Adrenal gland (tissue), 12 donors: ENCODE data around the gene SPARCL1. TPM values are rescaled to one million over a fixed set of nuclear protein-coding genes. Genes with fewer than 3 reads are reported as not detected.

Experiments used
- DNase-seq, 7 donors: peaks; one replicate each; pipeline ENCODE4 v3.0.0-alpha.2; 2019 to 2020
- H3K27ac ChIP-seq, 5 donors: fragments of 200-600 bp; sonication (generic) in 4 of 5; 1 replicate in 3 of 5; 2 replicates in 2 of 5; pipeline versions ENCODE4 v1.5.1 to v1.8.0; 2016 to 2020; ENCODE audit warnings: mild to moderate bottlenecking in 1 of 5
- H3K27me3 ChIP-seq: fragments of 200-600 bp; 2 replicates; pipeline ENCODE4 v1.8.0; 2021
- H3K36me3 ChIP-seq, 2 donors: fragments of 200-600 bp; replicated peaks in 1 of 2; 1 replicate in 1 of 2; 2 replicates in 1 of 2; pipeline versions ENCODE4 v1.5.1 to v1.8.0; 2018 to 2022
- H3K4me1 ChIP-seq, 2 donors: fragments of 200-600 bp; replicated peaks in 1 of 2; 1 replicate in 1 of 2; 2 replicates in 1 of 2; pipeline versions ENCODE4 v1.5.1 to v1.8.0; 2018 to 2021
- H3K4me3 ChIP-seq, 4 donors: fragments of 200-600 bp; sonication (generic) in 3 of 4; one replicate each; pipeline ENCODE4 v1.5.1; 2016 to 2018
- H3K9me3 ChIP-seq, 3 donors: fragments of 200-600 bp; sonication (generic) in 1 of 3; replicated peaks in 1 of 3; 1 replicate in 2 of 3; 2 replicates in 1 of 3; pipeline versions ENCODE4 v1.5.1 to v1.8.0; 2016 to 2021
- POLR2A ChIP-seq, 2 donors: fragments of 450-650 bp; IDR thresholded peaks; one replicate each; pipeline ENCODE4 v1.6.1; 2017; ENCODE audit warnings: antibody characterized with exemption in 2 of 2, mild to moderate bottlenecking in 2 of 2, moderate library complexity in 1 of 2
- WGBS, 4 donors: extraction: QIAGEN DNeasy Blood & Tissue Kit in 2 of 4; methylation state at CpG; one replicate each; pipeline versions ENCODE4 v1.1.5 to v1.1.7; 2013 to 2017; 5-methylcytosine and 5-hydroxymethylcytosine counted together
- intact Hi-C, 2 donors: fragments of 100-400 bp; cut with DNase I; formaldehyde crosslinking; loops; one replicate each; pipeline versions ENCODE4 v1.14.1 to v1.15.0; 2022 to 2023
- polyA plus RNA-seq, 3 donors: library from polyadenylated mRNA; stranded (reverse); fragments of 200-250 nt in 2 of 3; fragments of 350-450 nt in 1 of 3; fragmentation: Illumina TruSeq in 1 of 3; extraction: RNeasy Lipid Tissue Mini Kit (QIAGEN cat#74804) in 1 of 3; gene quantifications; one replicate each; pipeline ENCODE4 v1.2.3, GENCODE V29; 2013 to 2014
- total RNA-seq, 9 donors: library from RNA; depleted of rRNA in 4 of 9; stranded (reverse); fragments of >200 nt in 4 of 9; fragments of 120-200 nt in 1 of 9; fragmentation: NEBNext Ultra II Directional in 1 of 9; extraction: Animal tissue kit (Norgen Biotek cat#: 25700) in 1 of 9; gene quantifications; one replicate each; pipeline versions ENCODE4 v1.1.0 to v1.2.4, GENCODE V29; 2013 to 2023
- TF ChIP-seq, protein P1 (sequence below), 6 experiments: fragments of 450-650 bp in 4 of 6; fragments of 200-600 bp in 2 of 6; sonication (generic) in 1 of 6; IDR thresholded peaks; 1 replicate in 5 of 6; 2 replicates in 1 of 6; pipeline versions ENCODE4 v1.5.1 to v1.8.0; 2016 to 2021; ENCODE audit warnings: antibody characterized with exemption in 6 of 6, mild to moderate bottlenecking in 2 of 6, moderate library complexity in 1 of 6
- donor health status: healthy with polysubstance abuse.
- donor health status: Bipolar disorder and iron deficiency.
- donor health status: DM: yes; HTN: yes; CAD: no.
- donor health status: DM: no; HTN: no; CAD: no.
- donor health status: DM: no; HTN: no; CAD: no.
- donor health status: DM: yes; HTN: yes; CAD: no.

The SPARCL1 gene
- total and polyA plus RNA-seq, 12 donors = 36.9 to 201 (median 124) TPM

DNA sequence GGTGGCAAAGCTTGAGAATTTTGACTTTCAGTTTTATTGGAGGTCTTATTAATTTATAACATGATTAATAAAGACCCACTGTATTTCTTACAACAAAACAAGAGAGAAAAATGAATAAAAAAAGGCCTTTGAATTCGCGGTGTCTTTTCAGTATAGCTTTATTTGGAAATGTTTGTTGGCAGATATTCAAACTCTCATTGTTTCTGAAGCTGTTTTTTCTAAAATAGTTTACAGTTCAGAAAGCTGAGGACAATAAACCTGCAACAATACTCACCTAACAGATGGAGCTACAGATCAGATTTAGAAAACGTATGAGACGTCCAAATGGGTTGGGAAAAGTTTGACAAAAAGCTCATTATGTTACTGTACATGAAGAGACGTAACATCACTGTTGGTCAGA is 2.4 kb upstream of the SPARCL1 start:
- Histone ChIP-seq H3K36me3 (no peaks in the 10 kb centered on the region), H3K4me1 (peaks cover 0 to 22% of the 10 kb centered on the region in 2 donors), H3K27me3 (no peaks in the 10 kb centered on the region), H3K9me3 (no peaks in the 10 kb centered on the region), H3K4me3 (no peak overlapping the region), H3K27ac (peak overlapping the region in 2 of 5 donors; percentile 10 to 44)
- TF ChIP-seq, protein P1, sequence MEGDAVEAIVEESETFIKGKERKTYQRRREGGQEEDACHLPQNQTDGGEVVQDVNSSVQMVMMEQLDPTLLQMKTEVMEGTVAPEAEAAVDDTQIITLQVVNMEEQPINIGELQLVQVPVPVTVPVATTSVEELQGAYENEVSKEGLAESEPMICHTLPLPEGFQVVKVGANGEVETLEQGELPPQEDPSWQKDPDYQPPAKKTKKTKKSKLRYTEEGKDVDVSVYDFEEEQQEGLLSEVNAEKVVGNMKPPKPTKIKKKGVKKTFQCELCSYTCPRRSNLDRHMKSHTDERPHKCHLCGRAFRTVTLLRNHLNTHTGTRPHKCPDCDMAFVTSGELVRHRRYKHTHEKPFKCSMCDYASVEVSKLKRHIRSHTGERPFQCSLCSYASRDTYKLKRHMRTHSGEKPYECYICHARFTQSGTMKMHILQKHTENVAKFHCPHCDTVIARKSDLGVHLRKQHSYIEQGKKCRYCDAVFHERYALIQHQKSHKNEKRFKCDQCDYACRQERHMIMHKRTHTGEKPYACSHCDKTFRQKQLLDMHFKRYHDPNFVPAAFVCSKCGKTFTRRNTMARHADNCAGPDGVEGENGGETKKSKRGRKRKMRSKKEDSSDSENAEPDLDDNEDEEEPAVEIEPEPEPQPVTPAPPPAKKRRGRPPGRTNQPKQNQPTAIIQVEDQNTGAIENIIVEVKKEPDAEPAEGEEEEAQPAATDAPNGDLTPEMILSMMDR (IDR thresholded peaks at IDR 0.05) = no peak
- no peak for DNase-seq
- intact Hi-C loops = no loop called here
- 66 to 75% (median 70%) methylated on average over 5 of the region's 5 CpGs for WGBS, 4 donors

DNA sequence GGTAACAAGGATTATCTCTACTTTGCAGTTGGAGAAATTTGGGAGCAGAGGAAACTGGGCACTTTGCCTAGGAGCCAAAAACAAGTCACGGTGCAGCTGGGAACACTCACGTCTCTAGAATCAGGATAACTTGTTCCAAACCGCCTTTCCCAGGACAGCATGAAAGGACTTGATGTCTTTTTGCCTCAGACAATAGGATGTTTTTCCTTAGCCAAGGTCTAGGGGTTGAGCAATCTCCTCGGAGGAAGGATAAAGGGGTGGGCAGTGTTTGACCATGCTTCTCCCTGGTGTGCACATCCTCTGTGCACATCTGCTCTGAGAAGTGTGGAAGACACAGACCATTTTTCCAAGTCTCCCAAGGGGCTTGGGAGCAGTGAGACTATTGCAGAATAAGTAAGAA is 1.7 kb upstream of the SPARCL1 start:
- peak in 1 of 2 donors; percentile 4 for TF ChIP-seq POLR2A (IDR thresholded peaks at IDR 0.05)
- TF ChIP-seq, protein P1 (IDR thresholded peaks at IDR 0.05) = no peak

DNA sequence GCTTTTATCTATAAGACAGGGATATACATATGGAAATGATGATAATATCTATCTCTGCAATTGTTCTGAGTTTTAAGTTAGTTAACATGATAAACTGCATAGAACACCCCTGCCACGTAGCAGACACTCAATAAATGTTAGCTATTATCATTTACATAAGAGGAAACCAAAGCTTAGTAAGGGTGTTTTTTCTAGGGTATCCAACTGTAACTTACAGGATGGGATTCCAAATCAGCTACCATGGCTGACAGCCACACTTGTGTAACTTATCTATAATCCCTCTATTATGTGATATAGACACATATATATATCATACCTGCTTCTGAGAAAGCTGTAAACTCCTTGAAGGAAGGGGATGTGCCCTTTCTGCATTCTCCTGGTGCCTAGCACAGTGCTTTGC is 1.1 kb upstream of the SPARCL1 start:
- TF ChIP-seq POLR2A (IDR thresholded peaks at IDR 0.05) = no peak
- TF ChIP-seq, protein P1 (IDR thresholded peaks at IDR 0.05) = no peak
- H3K36me3 ChIP-seq = no peaks in the 10 kb centered on the region
- intact Hi-C loops = no loop called here

More for the DNA sequence above, 1.7 kb upstream of the SPARCL1 start:
- intact Hi-C loops = no loop called here
- WGBS, 4 donors = 15 to 27% (median 20%) methylated on average over 4 of the region's 4 CpGs
- Histone ChIP-seq H3K4me3 (peak overlapping the region in 1 of 4 donors; percentile 1), H3K36me3 (no peaks in the 10 kb centered on the region), H3K9me3 (no peaks in the 10 kb centered on the region), H3K4me1 (peaks cover 0 to 22% of the 10 kb centered on the region in 2 donors), H3K27me3 (no peaks in the 10 kb centered on the region), H3K27ac (peak overlapping the region in 2 of 5 donors; percentile 44 to 62)
- peak; percentile 33 to 78 (median 60) for DNase-seq

DNA sequence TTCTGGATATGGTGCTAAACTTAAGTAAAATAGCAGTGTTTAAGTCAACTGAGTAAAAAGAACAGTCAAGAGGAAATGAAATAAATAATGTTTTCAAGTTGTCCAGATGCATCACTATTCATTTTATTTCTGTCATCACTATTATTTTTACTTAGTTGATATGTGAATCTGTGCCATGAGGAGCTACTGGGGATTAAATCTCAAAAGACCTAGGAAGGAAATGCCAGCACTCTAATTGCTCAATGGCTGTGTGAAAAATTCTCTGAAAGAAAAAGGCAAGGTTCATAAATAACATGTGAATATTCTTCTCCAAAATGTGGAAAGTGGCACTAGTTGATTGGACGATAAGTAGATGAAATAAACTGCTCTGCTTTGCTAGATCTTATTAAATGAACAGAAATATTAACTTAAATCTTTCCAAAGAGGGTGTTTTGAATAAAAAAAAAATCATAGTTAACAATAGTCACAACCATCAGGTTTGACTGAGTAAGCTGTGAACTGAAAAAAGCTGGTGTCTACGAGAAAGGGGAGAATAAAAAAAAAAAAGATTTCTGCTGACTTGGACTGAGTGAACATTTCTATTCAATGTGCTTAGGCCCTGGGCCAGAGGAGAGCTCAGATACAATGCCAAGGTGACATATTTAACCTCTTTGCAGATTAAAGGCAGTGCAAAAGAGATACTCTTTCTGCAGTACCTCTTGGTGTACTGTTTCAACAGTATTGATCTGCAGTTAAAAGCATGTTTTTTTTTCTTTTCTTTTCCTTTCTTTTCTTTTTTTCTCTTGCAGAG is 1.6 kb downstream of the SPARCL1 start:
- DNase-seq = peak in 4 of 7 donors; percentile 33 to 65 (median 37)
- intact Hi-C loops = no loop called here
- TF ChIP-seq POLR2A (IDR thresholded peaks at IDR 0.05) = no peak
- TF ChIP-seq, protein P1 (IDR thresholded peaks at IDR 0.05) = no peak
- 29 to 35% (median 33%) methylated on average over 2 of the region's 2 CpGs for WGBS, 4 donors
- no peaks in the 10 kb centered on the region for H3K27me3 ChIP-seq
- H3K36me3 ChIP-seq = no peaks in the 10 kb centered on the region
- peaks cover 0 to 30% of the 10 kb centered on the region in 2 donors for H3K4me1 ChIP-seq
- peak overlapping the region in 2 of 5 donors; percentile 62 to 69 for H3K27ac ChIP-seq
- no peaks in the 10 kb centered on the region for H3K9me3 ChIP-seq
- H3K4me3 ChIP-seq = peak overlapping the region in 1 of 4 donors; percentile 49

More for the DNA sequence above, 1.1 kb upstream of the SPARCL1 start:
- Histone ChIP-seq H3K9me3 (no peaks in the 10 kb centered on the region), H3K27me3 (no peaks in the 10 kb centered on the region), H3K4me3 (peak overlapping the region in 1 of 4 donors; percentile 1), H3K27ac (peak overlapping the region in 2 of 5 donors; percentile 62), H3K4me1 (peaks cover 0 to 22% of the 10 kb centered on the region in 2 donors)
- DNase-seq = no peak
- WGBS, 4 donors = 60 to 78% (median 63%) methylated on average over 1 of the region's 1 CpG
